GM12801 (cell line): ENCODE data around the gene MYH3.

ENCODE experiments used
- TF ChIP-seq, protein P1 (sequence below): IDR thresholded peaks from one replicate; pipeline ENCODE4 v1.5.1; 2011; ENCODE audit warnings: control low read depth; ENCODE audit not compliant: insufficient read length; ENCODE audit errors: extremely low read depth

The MYH3 gene

DNA sequence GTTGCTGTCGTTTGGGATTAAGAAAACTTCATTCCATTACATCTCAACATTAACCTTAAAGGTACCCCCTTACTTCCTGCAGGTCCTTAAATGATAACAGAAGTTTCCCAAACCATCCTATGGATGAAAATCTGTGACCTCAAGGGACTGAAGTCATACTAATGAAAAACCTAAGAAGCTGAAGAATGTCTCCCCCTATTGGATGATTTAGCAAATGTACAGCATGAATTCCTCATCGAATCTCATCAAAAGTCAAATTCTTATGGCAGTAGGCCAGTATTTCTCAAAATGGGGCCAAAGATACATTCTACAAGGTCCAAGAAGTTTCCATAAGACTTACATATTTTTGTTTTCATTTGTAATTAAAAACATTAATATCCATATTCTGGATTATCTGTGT, 26.7 kb upstream of the MYH3 start:
- TF ChIP-seq, protein P1, sequence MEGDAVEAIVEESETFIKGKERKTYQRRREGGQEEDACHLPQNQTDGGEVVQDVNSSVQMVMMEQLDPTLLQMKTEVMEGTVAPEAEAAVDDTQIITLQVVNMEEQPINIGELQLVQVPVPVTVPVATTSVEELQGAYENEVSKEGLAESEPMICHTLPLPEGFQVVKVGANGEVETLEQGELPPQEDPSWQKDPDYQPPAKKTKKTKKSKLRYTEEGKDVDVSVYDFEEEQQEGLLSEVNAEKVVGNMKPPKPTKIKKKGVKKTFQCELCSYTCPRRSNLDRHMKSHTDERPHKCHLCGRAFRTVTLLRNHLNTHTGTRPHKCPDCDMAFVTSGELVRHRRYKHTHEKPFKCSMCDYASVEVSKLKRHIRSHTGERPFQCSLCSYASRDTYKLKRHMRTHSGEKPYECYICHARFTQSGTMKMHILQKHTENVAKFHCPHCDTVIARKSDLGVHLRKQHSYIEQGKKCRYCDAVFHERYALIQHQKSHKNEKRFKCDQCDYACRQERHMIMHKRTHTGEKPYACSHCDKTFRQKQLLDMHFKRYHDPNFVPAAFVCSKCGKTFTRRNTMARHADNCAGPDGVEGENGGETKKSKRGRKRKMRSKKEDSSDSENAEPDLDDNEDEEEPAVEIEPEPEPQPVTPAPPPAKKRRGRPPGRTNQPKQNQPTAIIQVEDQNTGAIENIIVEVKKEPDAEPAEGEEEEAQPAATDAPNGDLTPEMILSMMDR, result no peak

DNA sequence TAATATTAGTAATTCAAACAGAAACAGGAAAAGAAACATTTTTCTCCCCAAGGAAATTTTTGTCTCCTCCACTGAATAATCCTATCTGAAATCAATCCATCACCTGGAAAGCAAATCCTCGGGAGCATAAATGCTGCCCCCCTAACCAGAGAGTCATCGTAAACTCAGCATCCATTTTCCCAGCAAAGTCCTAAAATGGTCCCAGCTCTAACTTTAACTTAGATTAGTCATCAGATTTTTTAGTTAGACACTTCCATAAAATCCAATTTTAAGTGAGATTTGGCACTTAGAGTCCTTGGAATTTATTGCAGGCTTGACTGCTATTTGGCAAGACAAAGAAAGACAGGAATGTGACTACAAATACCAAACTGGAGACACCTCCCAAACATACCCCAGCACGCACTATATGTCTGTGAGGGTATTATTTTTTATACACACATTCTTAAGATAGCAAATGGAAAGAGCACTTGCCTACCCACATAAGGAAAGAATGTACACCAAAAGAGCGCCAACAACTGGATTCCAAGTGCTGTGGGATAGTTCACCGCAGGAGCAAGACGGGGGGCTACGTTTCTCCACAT, 24.8 kb upstream of the MYH3 start:
- TF ChIP-seq, protein P1, result no peak

DNA sequence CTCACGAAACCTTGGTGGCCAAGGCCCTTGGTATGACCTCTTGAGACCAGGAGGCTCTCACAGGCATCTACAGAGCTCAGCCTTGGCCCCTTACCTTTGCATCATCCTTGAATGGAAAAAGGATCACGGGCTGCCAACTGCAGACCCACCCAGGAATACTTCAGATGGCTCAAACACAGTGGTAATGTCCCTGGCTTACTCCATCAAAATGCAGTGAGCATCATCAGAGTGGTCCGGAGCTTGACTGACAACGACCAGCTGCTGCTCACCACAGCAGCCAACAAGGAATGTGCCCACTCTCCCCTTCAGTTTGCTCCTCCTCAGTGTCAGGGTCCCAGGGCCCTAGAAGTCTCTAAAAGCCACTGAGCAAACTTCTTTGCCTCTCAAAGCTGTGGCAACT, 17.6 kb upstream of the MYH3 start:
- TF ChIP-seq, protein P1, result no peak

DNA sequence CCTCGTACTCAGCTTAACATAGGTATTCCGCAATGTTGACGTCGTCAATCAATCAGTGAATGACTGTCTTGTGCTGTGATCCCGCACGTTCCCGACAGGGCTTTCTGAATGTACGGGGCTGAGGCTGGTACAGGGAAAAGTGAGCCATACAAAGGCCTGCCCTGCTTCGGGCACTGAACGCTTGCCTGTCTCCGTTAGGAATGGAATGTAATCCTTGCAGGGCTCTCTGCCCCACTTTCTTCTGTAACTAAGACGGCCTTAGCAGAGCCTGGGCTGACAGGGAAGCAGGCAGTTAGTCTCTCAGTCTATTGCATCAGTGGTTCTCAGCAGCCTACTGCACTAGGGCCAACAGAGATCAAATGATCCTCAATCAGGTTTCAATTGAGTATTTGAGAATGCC, 16.2 kb upstream of the MYH3 start:
- TF ChIP-seq, protein P1, result no peak

DNA sequence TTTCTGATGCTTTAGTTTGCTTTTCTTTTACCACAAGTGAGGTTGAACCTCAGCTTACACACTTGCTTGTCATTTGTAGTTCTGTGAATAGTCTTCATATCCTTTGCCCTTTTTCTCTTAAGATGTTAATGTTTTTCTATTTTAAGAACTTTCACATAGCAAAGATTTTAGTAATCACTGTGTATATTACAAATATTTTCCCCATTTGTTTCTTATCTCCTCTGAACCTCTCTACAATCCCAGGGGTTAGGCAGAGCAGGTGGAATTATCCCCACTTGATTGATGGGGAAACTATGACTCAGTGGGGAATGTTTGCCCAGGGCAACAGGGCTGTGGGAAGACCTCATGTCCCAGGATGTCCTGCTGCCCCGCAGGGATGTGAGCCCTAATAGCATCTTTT, 11.7 kb upstream of the MYH3 start:
- TF ChIP-seq, protein P1, result no peak

DNA sequence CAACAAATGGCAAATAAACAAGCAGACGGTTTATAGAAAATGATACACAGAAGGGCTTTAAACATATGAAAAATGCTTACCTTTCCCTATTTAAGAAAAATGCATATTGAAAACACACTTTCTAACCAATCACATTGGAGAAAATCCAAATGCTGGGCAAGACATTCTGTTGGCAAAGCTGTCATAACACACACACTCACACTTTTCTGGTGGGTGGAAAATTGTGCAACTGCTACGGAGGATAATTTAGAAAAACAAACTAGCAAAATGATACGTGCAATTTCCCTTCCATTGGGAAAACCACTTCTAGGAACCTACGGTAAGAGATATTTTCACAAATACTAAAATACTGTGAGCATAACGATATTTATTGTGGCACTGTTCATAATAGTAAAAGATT, 9.8 kb upstream of the MYH3 start:
- TF ChIP-seq, protein P1, result no peak

DNA sequence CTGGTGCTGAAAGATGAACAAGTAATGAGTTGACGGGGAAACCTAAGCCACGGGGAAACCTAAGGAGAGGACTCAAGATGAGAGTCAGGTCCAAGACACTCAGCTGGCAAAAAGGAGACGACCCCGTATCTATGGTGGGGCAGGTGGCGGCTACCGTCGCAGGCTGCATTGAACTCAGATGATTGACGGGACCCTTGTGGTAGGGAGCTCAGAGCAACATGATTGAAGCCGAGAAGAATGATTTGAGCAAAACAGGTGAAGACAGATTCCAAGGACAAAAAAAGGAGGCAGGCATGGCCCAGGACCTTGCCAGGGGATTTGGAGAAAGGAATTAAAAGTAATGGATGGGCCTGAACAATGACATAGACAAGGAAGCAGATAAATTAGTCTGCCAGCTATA, 7.5 kb upstream of the MYH3 start:
- TF ChIP-seq, protein P1, result no peak
